Daoy (cell line): ENCODE measurements around the gene KCTD16. TPM values are rescaled to one million over a fixed set of nuclear protein-coding genes. Genes with fewer than 3 reads are reported as not detected.

Experiments
- DNase-seq: peaks from one replicate; pipeline ENCODE4 v3.0.0-alpha.2; 2015; ENCODE audit warnings: low read depth
- total RNA-seq: library from RNA; depleted of rRNA; stranded (reverse); fragments of >200 nt; shearing (Covaris generic); gene quantifications from 2 replicates; pipeline ENCODE4 v1.2.3, GENCODE V29; 2014; rRNA removed

Gene KCTD16
- total RNA-seq, 1 experiment from 2014 or later, result 0.63 TPM

DNA sequence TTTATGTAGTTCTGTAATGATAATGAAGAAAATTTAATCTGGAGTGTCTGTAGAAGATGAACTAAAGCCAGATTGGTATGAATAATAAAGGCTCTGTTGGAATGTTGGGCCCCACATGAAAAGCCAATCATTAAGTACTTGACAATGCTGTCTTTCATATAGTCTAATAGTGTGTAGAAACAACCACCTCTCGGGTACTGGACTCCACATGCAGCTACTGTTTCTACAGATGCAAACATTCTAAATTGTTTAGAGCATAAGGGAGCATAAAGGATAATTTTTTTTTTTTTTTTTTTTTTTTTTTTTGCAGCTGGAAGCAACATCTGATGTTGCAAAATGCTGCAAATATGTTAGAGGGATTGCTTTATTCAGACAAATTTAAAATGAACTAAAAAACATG, 354.3 kb downstream of the KCTD16 start:
- DNase-seq, result no peak

GRCh38 chr5:144531188-144531587, 360.5 kb downstream of the KCTD16 start:
- DNase-seq, result no peak

Other genes with a start within 250 kb of the KCTD16 start
- gene YIPF5, start 214 bp upstream of the KCTD16 start, total RNA-seq, result 83.9 and 94.9 TPM in 2 replicates